GM19351 (cell line): ENCODE data around the gene TSPEAR.
A peak's percentile ranks its signal among the peaks of the same experiment; 100 is the strongest.

ENCODE experiments used
- ATAC-seq: cut with Tn5 transposase; IDR thresholded peaks from one replicate; pipeline ENCODE4 v1.9.1; 2021; ENCODE audit warnings: mild to moderate bottlenecking, moderate library complexity; ENCODE audit not compliant: unreplicated experiment

The TSPEAR gene

GRCh38 chr21:44522753-44523204 lies 188.6 kb downstream of the TSPEAR start:
- no peak for ATAC-seq

GRCh38 chr21:44521928-44522752 lies 189.2 kb downstream of the TSPEAR start:
- ATAC-seq: no peak

- no peak for ATAC-seq
Measured at GRCh38 chr21:44521301-44521927, 190.0 kb downstream of the TSPEAR start.

- no peak for ATAC-seq
Measured at GRCh38 chr21:44520326-44521300, 190.8 kb downstream of the TSPEAR start.

GRCh38 chr21:44519346-44520325 lies 191.7 kb downstream of the TSPEAR start:
- no peak for ATAC-seq

- ATAC-seq: no peak
Measured at GRCh38 chr21:44518686-44519085, 192.7 kb downstream of the TSPEAR start.

DNA sequence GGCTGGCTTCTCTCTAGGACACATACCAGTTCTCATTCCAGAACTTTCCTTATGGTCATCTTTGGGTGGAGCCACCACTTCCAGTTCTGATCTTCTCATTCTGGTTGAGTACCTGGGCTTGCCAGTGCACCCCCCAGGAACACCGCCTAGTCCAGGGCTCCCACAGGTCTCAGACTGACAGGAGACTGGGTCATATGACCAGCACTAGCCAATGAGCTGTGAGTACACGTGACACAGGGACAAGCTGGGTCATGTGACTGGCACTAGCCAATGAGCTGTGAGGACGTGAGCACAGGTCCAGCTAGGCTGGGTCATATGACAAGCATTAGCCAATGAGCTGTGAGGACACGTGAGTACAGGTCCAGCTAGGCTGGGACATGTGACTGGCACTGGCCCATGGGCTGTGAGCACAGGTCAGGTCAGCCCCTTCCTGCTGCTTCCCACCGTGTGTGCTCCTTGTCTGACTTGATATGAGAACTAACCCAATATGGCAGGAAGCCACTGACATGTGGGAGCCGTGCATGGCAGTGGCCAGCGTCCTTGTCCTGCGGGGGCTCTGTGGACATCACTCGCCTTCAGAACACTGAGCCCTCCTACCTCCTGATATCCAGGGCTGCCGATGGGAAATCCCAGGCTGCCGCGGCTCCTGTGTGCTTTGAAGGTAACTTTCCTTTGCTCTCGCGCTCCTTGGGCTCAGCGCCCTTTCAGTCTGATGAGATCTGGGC lies 194.0 kb downstream of the TSPEAR start:
- ATAC-seq: peak; percentile 63

DNA sequence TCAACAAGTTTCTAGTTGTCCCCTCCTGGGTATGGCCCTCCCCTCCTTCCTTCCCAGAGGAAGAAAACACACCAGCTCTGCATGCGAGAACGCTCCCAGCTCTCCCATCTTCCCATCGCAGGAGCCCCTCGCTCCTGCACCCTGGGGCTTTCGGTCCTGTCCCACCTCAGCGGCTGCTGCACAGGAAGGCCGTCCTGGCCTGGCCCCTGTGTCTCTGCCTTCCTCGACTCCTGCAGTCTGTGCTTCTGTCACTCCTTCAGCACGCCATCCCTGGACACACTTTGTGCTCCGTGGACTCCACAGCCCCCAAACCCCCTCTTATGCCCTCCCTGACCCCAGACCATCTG lies 194.6 kb downstream of the TSPEAR start:
- no peak for ATAC-seq

DNA sequence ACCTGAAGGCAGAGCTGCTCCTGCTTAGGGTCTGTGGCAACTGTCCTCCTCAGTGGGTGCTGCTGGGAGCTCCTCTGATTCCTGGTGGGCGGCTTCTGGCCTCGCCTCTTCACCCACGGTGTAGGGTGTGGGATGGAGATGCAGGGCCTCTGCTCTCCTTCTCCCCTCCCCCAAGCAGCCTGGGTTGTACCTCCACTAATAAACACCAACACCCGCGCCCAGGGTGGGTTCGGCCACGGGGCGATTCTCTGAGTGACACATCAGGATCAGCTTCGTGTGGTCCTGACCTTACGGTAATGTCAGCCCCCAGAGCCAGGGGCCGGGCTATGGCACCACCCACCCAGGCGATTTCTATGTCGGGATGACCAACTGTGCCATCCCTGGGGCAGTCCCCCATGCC lies 195.0 kb downstream of the TSPEAR start:
- no peak for ATAC-seq

DNA sequence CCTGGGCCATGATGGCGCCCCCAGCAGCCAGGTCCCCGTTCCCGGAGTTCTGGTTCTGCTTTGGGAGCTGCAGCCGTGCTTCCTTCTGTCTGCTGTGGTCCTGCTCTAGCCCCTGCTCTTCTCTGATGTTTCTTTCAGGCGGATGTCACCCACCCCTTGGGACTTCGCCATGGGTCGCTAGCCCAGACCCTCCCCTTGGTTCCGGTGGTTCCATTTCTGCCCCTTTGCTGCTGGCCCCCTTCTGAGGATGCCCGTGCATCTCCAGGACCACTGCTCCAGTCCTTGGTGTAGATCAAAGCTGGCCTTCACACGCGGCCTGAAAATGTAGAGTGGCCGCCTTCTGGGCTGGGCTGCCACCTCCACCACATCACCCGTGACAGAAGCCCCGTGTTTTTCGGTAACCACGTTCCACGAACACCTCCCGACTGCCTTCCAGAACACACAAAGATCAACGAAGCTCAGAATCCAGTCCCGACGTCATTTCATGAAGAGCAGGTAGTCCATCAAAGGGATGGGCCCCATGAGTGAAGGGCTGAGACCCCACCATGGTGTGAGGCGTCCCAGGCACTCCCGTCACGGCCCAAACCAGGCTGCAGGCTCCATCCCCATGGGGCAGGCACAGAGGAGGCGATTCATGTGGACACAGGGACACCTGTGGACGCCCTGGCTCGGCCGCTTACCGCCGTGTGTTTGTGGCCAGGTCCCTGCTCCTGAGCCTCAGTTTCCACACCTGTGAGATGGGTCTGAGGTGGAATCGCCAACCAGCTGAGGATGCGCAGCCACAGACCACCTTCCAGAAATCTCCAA lies 195.8 kb downstream of the TSPEAR start:
- ATAC-seq: no peak

DNA sequence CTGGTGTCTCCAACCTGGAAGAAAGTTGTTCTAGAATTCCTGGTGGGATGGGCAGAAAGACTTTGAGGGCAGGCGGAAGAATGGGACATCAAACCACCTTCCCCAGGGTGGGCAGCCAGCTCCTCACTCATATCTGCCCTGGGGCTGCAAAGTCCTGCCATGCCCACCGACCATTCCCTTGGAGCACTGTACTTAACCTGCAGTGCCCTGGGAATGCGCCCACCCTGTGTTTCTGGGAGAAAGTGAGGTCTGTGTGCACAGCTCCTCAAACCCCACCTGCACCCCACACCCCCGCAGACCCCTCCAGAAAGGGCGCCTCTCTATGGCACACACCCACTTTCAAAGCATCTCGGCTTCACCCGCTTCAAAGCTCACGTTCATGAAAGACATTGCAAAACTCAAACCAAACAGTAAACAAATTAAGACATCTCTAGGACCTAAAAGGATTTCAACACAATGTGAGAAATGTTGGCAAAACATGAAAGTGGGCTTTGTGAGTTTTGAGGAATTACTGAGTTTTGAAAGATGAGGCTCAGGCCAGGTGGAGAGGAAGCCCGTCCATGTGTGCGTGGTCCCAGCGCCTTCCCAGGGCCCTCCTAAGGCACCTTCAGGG lies 196.5 kb downstream of the TSPEAR start:
- ATAC-seq: no peak

DNA sequence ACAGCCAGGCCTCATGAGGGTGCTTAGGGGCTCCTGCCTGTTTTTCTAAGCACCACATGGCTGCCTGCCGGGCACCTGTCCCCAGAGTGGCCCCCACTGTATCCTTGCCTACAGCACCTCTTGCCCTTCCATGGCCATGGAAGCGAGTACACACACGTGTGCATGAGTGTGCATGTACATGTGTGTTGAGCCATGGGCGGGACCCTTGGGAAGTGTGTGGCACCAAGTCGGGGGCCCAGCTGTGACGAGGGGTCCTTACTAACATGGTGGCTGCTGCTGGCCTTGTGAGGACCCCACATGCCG lies 197.2 kb downstream of the TSPEAR start:
- ATAC-seq: no peak

DNA sequence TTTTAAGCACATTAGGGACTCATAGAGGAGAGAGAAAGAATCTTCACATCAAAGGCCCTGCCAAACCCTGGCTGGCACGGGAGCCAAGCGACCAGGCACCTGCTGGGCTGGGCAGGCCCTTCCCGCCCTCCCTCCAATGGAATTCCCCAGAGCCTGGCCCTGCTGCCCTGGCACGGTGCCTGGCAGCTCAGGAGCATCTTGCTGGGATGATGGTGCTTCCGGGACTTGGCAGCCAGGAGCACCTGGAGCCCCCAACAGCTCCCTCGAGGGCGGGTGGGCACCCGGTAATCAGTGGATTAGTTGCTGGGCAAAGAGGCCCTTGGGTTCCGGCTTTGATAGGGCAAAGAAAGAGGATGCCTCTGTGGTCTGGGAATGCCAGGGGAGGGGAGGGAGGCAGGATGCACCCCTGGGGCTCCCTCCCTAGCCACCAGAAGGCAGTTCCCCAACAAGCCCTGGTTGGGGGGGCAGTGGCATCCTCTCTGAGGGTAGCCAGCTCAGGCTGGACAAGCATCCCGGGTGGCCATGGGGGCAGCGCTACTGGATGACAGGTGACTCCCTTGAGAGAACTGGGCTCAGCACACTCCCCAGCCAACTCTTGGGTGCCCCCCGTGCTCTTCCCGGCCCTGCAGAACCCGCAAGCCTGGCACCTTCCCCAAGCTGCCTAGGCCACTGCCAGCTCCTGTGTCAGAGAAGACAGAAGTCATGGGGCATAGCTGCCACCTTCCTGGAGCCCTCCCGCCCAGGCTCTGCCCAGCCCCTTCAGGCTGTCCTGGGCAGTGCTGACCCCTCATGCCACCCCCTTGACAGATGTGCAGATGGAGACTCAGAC lies 197.8 kb downstream of the TSPEAR start:
- ATAC-seq: no peak

GRCh38 chr21:44512496-44513388 lies 198.6 kb downstream of the TSPEAR start:
- ATAC-seq: no peak

- ATAC-seq: no peak
Measured at GRCh38 chr21:44511938-44512275, 199.5 kb downstream of the TSPEAR start.

GRCh38 chr21:44511219-44511937 lies 200.0 kb downstream of the TSPEAR start:
- no peak for ATAC-seq
